CD1c-positive myeloid dendritic cell (primary cell): ENCODE data around the gene BACH2.
"Not testable (repeated sequence)": the region's sequence is repeated elsewhere in the genome, so short reads cannot be mapped to it uniquely, and the experiment has no call there.

Experiments
- DNase-seq: peaks from one replicate; pipeline ENCODE4 v3.0.0-alpha.2; 2016; ENCODE audit errors: extremely low spot score

BACH2 gene

DNA sequence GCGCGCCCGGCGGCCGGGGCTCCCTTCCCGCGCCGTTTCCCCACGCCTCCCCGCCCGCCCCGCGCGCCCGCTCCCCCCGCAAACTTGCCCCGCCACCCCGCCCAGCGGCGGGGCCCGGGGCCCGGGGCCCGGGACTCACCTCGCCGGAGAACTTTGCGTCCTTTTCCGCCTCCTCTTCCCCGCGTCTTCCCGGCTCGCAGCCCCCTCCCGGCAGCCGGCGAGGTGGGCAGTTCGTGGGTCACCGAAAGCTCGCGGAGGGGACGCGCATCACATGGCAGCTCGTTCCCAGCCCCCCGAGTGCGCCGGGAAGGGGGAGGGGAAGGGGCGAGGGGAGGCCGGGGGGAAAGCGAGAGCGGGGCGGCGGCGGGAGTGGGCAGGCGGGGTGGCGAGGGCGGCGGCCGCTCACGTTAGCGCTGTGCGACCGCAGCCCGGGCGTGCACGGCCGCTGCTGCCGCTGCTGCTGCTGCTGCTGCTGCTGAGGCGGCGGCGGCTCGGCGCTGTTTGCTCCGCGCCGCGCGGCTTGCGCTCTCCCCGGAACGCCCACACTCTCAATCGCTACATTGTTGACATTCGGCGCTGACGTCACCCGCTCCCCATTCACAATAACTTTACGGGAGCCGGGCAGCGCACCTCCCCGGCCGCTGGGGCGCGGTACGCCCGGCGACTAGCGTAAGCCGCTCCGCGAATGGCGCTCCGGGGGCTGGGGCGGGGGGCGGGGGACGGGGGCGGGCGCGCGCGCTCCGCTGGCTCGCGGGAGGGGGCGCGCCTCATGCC lies at the start of gene BACH2:
BACH2 (minus strand) TSS at position 503 of the 774 bp plus-strand sequence. CDS start 287,999 bp downstream, outside the sequence.
- DNase-seq, result peak; percentile 94

GRCh38 chr6:90343576-90343975 lies 46.9 kb upstream of the BACH2 start:
- no peak for DNase-seq

GRCh38 chr6:90338409-90338808 lies 41.8 kb upstream of the BACH2 start:
- DNase-seq, result no peak

GRCh38 chr6:90336388-90336947 lies 39.8 kb upstream of the BACH2 start:
- DNase-seq, result no peak

GRCh38 chr6:90333928-90334327 lies 37.3 kb upstream of the BACH2 start:
- no peak for DNase-seq

GRCh38 chr6:90332978-90333543 lies 36.4 kb upstream of the BACH2 start:
- DNase-seq, result not testable (repeated sequence)

GRCh38 chr6:90329386-90330077 lies 32.9 kb upstream of the BACH2 start:
- DNase-seq, result no peak

DNA sequence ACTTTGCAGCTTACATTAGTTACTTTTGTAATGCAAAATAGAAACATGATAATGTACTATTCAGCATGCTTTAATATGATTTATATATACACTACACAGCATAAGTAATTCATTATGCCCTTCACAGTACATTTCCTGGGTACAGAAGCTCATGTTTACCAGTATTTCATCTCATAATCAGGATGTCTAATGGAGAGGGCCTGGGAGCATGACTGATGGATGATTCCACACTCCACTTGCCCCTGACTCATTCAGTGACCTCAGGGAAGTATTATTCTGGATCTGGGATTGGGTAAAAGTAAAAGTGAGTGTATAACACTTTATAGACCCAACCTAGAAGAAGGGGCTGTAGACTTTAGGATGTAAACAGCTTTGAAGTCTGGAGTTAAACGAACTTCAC lies 31.4 kb upstream of the BACH2 start:
- no peak for DNase-seq

DNA sequence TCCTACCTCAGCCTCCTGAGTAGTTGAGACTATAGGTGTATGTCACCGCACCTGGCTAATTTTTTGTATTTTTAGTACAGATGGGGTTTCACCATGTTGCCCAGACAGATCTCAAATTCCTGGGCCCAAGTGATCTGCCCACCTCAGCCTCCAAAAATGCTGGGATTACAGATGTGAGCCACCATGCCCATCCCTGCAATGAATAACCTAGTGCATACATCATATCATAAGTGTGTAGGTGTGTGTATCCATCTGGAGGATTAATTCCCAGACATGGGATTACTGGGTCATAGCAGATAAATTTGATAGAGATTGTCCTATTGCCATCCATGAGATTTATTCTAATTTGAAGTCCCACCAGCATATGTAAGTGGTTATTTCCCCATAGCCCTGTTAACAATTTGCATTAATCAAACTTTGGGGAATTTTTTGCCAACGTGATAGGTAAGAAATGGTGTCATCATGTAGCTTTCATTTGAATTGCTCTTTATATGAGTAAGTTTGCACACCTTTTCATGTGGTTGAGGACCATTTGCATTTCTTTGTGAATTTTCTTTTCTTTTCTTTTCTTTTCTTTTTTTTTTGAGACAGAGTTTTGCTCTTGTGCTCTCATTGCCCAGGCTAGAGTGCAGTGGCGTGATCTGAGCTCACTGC lies 29.9 kb upstream of the BACH2 start:
- no peak for DNase-seq

DNA sequence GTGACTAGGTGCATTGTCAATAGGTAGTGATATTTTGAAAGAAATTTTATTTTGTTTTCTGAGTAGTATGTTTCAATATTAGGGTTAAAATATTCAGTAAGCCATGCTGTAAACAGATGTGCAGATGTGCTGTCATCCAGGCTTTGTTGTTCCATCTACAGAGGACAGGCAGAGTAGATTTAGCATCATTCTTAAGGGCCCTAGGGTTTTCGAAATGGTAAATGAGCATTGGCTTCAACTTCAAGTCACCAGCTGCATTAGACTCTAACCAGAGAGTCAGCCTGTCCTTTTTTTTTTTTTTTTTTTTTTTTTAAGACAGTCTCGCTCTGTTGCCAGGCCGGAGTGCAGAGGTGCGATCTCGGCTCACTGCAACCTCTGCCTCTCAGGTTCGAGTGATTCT lies 27.1 kb upstream of the BACH2 start:
- no peak for DNase-seq

GRCh38 chr6:90322976-90323474 lies 26.4 kb upstream of the BACH2 start:
- DNase-seq, result no peak

- DNase-seq, result no peak
Measured at GRCh38 chr6:90319979-90320685, 23.5 kb upstream of the BACH2 start.

DNA sequence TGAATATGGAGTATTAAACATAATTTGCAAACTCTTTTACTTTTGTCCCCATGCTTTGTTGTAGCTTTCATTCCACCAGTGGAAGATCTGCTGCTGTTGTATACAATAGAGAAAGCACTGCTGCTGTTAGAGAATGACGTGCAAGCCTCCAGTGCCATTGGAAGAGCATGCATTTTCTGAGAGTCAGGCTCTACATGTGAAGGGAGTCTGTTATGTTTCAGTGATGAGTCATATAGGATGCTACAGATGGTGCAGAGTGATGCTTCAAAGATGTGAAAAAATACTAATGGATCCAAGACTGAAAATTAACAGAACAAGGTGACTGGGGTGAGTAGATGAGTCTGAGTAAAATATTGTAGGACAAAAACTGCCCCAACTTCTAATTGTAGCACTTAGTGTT lies 22.4 kb upstream of the BACH2 start:
- no peak for DNase-seq

GRCh38 chr6:90315986-90316385 lies 19.3 kb upstream of the BACH2 start:
- DNase-seq, result no peak

DNA sequence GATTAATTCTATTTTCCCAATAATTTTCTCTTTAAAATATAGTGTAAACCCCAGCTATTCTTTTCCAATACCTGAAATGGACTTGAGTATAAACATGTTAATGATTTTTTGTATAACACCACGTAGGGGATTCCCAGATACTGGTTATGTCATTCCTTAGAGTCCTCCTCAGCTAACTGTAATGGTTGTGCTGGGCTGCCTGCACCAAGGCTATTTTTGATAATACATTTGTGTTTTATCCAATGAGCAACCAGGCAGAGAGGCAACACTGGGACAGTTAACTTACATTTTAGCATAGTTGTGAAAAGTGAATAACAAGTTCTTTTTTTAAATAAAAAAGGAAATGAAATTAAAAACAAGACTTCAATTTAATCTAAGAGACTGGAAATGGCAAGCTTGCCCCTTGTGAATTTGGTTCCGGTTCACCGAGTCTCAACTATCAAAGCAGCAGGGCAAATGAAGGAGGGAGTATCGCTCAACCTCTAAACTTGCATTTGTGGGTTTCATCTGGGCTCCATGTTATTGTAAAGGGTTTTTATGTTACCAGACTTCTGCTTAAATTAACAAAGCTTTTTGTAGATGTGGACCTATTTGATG lies 18.8 kb upstream of the BACH2 start:
- no peak for DNase-seq

- no peak for DNase-seq
Measured at GRCh38 chr6:90314514-90314913, 17.9 kb upstream of the BACH2 start.

- DNase-seq, result no peak
Measured at GRCh38 chr6:90311569-90311968, 14.9 kb upstream of the BACH2 start.

GRCh38 chr6:90305800-90306448 lies 9.3 kb upstream of the BACH2 start:
- no peak for DNase-seq

DNA sequence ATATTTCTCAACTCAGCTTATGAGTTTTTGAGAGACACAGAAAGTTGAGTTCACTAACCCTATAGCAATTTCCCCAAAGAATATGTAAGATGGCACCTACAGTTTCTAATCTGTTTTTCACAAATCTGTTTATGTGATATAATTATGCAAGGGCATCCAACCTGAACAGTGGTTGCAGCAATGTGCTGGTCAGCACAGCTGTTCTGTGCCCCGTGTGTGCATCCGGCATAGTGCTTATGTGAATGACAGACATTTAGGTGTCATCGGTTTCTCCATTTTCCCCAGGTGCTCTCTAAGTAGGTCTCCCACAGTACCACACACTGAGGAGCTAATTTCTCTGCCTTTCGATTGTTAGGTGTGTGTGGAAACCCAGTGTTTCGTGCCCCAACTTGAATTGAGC lies 7.7 kb upstream of the BACH2 start:
- DNase-seq, result no peak

- DNase-seq, result peak; percentile 41
Measured at GRCh38 chr6:90303039-90303438, 6.4 kb upstream of the BACH2 start.
